K562 (cell line): ENCODE results near the gene SAP25.

Experiments used
- ARNT ChIP-seq, 2 experiments: fragments of 450-650 bp; IDR thresholded peaks; 2 replicates each; pipeline ENCODE4 v1.6.1; 2016; ENCODE audit warnings: mild to moderate bottlenecking in 1 of 2
- CGGBP1 ChIP-seq: fragments of 250-450 bp; sonication (Bioruptor Pico); IDR thresholded peaks from 2 replicates; pipeline ENCODE4 v1.9.0; 2021; ENCODE audit warnings: mild to moderate bottlenecking
- EZH2 ChIP-seq: IDR thresholded peaks from 2 replicates; pipeline ENCODE4 v1.6.1; 2012; ENCODE audit warnings: low read depth, mild to moderate bottlenecking, inconsistent platforms, low read length, borderline replicate concordance
- FOXP1 ChIP-seq: sonication (generic); formaldehyde crosslinking; IDR thresholded peaks from 2 replicates; pipeline ENCODE4 v1.8.0; 2022; ENCODE audit warnings: mild to moderate bottlenecking, missing genetic modification reagents
- JUN ChIP-seq, 2 experiments: sonication (generic) in 1 of 2; formaldehyde crosslinking in 1 of 2; IDR thresholded peaks; 2 replicates each; pipeline versions ENCODE4 v1.6.1 to v1.8.0; 2012 to 2022; ENCODE audit warnings: borderline replicate concordance in 2 of 2, mild to moderate bottlenecking in 2 of 2, improper control_type of control experiment in 1 of 2, low read depth in 1 of 2, low read length in 1 of 2, missing genetic modification reagents in 1 of 2
- MAX ChIP-seq: sonication (generic); formaldehyde crosslinking; IDR thresholded peaks from 2 replicates; pipeline ENCODE4 v1.9.0; 2022; ENCODE audit warnings: mild to moderate bottlenecking, missing genetic modification reagents
- POLR2AphosphoS5 ChIP-seq: IDR thresholded peaks from 2 replicates; pipeline ENCODE4 v1.6.1; 2011; ENCODE audit warnings: mild to moderate bottlenecking, low read depth, low read length, moderate library complexity; ENCODE audit not compliant: control insufficient read depth, insufficient read depth
- YY1 ChIP-seq, 3 experiments: IDR thresholded peaks; 2 replicates each; pipeline ENCODE4 v1.6.1; 2011; ENCODE audit warnings: low read length in 2 of 3, mild to moderate bottlenecking in 2 of 3, moderate library complexity in 2 of 3, borderline replicate concordance in 1 of 3, control low read depth in 1 of 3, low read depth in 1 of 3; ENCODE audit not compliant: insufficient read depth in 3 of 3, insufficient replicate concordance in 2 of 3, control insufficient read depth in 1 of 3, insufficient read length in 1 of 3; ENCODE audit errors: extremely low read depth in 1 of 3
- ZBTB33 ChIP-seq: sonication (generic); formaldehyde crosslinking; IDR thresholded peaks from 2 replicates; pipeline ENCODE4 v1.8.1; 2023; ENCODE audit warnings: mild to moderate bottlenecking, missing genetic modification reagents
- ZNF444 ChIP-seq: fragments of 250-450 bp; sonication (Bioruptor Pico); IDR thresholded peaks from 2 replicates; pipeline ENCODE4 v1.4.0; 2020; ENCODE audit warnings: mild to moderate bottlenecking, moderate library complexity

- TF ChIP-seq ARNT (IDR thresholded peaks at IDR 0.05) (no peak), ZNF444 (CRISPR knock-in tag) (no peak), FOXP1 (CRISPR knock-in tag) (no peak), POLR2AphosphoS5 (no peak), ZBTB33 (CRISPR knock-in tag) (no peak), YY1 (IDR thresholded peaks at IDR 0.05; ENCODE audit: borderline replicate concordance in 1 of 3, control insufficient read depth in 1 of 3, extremely low read depth in 1 of 3, insufficient read depth in 3 of 3, insufficient read length in 1 of 3, insufficient replicate concordance in 2 of 3, low read depth in 1 of 3, low read length in 2 of 3) (no peak), CGGBP1 (CRISPR knock-in tag) (no peak), JUN (IDR thresholded peaks at IDR 0.05; ENCODE audit: borderline replicate concordance, low read depth, low read length) (no peak), JUN (CRISPR knock-in tag; IDR thresholded peaks at IDR 0.05; ENCODE audit: borderline replicate concordance) (no peak), MAX (no peak), EZH2 (no peak)
Measured at GRCh38 chr7:100546129-100546925, 27.4 kb downstream of the SAP25 start.
